Measurements from ENCODE around the gene FAM168A.

Gene FAM168A

GRCh38 chr11:73356979-73357860 lies 240.7 kb downstream of the FAM168A start:
- Histone ChIP-seq H3K27me3 (ENCODE audit: control insufficient read depth, insufficient read depth, low read length, poor library complexity, severe bottlenecking) (no peaks in the 10 kb centered on the region), H3K4me1 (ENCODE audit: control insufficient read depth, insufficient read depth, low read length) (no peaks in the 10 kb centered on the region), H3K36me3 (ENCODE audit: control insufficient read depth, insufficient read depth, low read length) (peaks cover 4% of the 10 kb centered on the region), H3K27ac (ENCODE audit: insufficient read depth, low read depth, low read length, poor library complexity, severe bottlenecking) (no peak overlapping the region), H3K4me3 (ENCODE audit: insufficient read depth, low read depth, low read length) (no peak overlapping the region), H3K9me3 (ENCODE audit: control insufficient read depth, low read length) (no peaks in the 10 kb centered on the region)
- WGBS, 2 experiments: 94 to 96% methylated on average over 22 of the region's 22 CpGs

DNA sequence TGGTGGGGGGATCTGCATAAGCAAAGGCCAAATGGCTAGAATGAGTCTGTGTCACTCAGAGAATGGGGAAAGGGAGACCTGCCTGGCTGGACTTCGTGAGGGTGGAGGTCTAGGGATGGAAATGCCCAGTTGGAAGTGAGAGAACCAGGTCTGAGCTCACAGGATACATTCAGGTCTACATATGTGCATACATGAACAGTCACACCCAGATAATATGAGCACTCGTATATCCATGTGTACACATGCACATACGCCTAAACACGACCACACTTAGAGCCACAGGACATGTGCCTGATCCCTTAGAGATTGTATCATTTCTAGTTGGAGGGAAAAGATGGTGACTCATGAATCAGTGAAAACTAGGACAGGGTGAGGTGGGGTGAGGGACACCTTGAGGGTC lies 242.8 kb downstream of the FAM168A start:
- Histone ChIP-seq H3K27me3 (ENCODE audit: control insufficient read depth, insufficient read depth, low read length, poor library complexity, severe bottlenecking) (no peaks in the 10 kb centered on the region), H3K4me3 (ENCODE audit: insufficient read depth, low read depth, low read length) (no peak overlapping the region), H3K36me3 (ENCODE audit: control insufficient read depth, insufficient read depth, low read length) (peaks cover 4% of the 10 kb centered on the region), H3K9me3 (ENCODE audit: control insufficient read depth, low read length) (no peaks in the 10 kb centered on the region), H3K4me1 (ENCODE audit: control insufficient read depth, insufficient read depth, low read length) (no peaks in the 10 kb centered on the region), H3K27ac (ENCODE audit: insufficient read depth, low read depth, low read length, poor library complexity, severe bottlenecking) (no peak overlapping the region)
- WGBS, 2 experiments: 95 to 98% methylated on average over 4 of the region's 4 CpGs

DNA sequence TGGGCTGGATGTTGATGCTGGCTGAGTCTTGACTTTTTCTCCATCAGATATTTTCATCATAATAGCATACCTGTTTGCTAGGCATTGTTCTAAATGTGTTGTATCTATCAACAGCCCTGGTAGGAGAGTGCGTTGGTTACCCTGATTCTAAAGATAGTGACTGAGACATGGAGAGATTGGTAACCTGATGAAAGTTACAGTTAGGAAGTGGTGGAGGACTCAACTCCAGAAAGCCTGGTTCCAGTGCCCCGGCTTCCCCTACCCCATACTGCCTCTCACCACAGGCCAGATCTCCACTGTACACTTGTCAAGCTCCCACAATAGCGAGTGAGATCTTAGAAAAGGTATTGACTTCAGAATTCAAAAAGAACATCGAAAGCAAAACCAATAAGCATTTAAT lies 244.5 kb downstream of the FAM168A start:
- no peaks in the 10 kb centered on the region for H3K9me3 ChIP-seq (ENCODE audit: control insufficient read depth, low read length)

DNA sequence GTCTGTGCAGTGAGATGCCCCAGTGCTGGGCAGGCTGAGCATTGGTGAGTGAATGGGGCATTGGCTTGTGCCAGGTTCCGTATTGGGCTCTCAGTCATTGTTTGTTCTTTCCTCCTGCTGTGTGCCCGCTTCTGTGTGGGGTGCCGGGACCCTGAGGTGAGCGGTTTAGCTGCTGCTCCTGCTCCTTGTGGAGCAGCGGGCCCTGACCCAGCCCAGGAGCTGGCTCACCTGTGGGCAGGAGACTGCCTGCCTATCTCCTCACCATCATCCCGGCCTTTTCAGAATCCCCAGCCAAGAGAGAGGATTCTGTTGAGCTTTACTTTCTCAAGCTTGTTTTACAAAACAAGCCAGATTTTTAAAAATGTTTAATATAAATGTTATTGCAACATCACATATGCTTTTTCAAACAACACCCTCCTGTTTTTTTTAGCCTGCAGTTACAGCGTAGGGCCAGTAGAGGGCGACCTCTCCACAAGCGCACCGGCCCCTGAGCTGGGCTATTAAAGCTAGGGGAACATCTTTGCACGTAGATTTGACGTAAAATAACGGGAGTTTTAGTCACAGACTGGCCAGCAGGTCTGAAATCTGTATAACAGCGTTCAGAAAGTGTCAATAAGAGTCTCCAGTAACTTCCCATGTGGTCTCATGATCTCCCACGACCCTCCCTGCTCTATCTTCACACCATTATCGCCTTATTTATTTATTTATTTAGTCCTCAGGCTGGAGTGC lies 246.8 kb downstream of the FAM168A start:
- no peak overlapping the region for H3K27ac ChIP-seq (ENCODE audit: insufficient read depth, low read depth, low read length, poor library complexity, severe bottlenecking)
- H3K27me3 ChIP-seq (ENCODE audit: control insufficient read depth, insufficient read depth, low read length, poor library complexity, severe bottlenecking): no peaks in the 10 kb centered on the region
- H3K4me3 ChIP-seq (ENCODE audit: insufficient read depth, low read depth, low read length): no peak overlapping the region
- peaks cover 4% of the 10 kb centered on the region for H3K36me3 ChIP-seq (ENCODE audit: control insufficient read depth, insufficient read depth, low read length)
- 28 to 29% methylated on average over 16 of the region's 16 CpGs for WGBS, 2 experiments
- no peaks in the 10 kb centered on the region for H3K9me3 ChIP-seq (ENCODE audit: control insufficient read depth, low read length)
- no peaks in the 10 kb centered on the region for H3K4me1 ChIP-seq (ENCODE audit: control insufficient read depth, insufficient read depth, low read length)

More for the DNA sequence above, 244.5 kb downstream of the FAM168A start:
- 88 to 97% methylated on average over 4 of the region's 4 CpGs for WGBS, 2 experiments
- no peak overlapping the region for H3K4me3 ChIP-seq (ENCODE audit: insufficient read depth, low read depth, low read length)
- no peak overlapping the region for H3K27ac ChIP-seq (ENCODE audit: insufficient read depth, low read depth, low read length, poor library complexity, severe bottlenecking)
- H3K27me3 ChIP-seq (ENCODE audit: control insufficient read depth, insufficient read depth, low read length, poor library complexity, severe bottlenecking): no peaks in the 10 kb centered on the region
- no peaks in the 10 kb centered on the region for H3K4me1 ChIP-seq (ENCODE audit: control insufficient read depth, insufficient read depth, low read length)
- H3K36me3 ChIP-seq (ENCODE audit: control insufficient read depth, insufficient read depth, low read length): peaks cover 4% of the 10 kb centered on the region
